Activated T-helper 1 cell treated with anti-CD3 and anti-CD28 coated beads, Interleukin-2, amount 50 U/mL, for 16 hours (primary cell): ENCODE data around the gene SLC5A4.

ENCODE experiments used
- DNase-seq, 2 donors: peaks; one replicate each; pipeline ENCODE4 v3.0.0-alpha.2; 2020; ENCODE audit warnings: low read depth in 1 of 2, low spot score in 1 of 2

Gene SLC5A4

DNA sequence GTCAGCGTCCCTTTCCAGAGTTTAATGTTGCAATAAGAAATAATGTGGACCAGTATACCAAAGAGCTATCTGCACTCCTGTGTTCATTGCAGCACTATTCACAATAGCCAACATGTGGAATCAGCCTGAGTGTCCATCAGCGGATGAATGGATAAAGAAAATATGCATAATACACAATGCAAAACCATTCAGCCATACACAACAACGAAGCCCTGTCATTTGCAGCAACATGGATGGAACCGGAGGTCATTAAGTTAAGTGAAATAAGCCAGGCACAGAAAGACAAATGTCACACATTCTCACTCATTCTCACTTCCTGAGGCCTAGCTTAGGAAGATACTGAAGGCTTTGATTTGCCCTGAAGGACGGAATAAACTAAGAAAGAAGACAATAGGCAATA lies 22.1 kb downstream of the SLC5A4 start:
- DNase-seq = no peak

DNA sequence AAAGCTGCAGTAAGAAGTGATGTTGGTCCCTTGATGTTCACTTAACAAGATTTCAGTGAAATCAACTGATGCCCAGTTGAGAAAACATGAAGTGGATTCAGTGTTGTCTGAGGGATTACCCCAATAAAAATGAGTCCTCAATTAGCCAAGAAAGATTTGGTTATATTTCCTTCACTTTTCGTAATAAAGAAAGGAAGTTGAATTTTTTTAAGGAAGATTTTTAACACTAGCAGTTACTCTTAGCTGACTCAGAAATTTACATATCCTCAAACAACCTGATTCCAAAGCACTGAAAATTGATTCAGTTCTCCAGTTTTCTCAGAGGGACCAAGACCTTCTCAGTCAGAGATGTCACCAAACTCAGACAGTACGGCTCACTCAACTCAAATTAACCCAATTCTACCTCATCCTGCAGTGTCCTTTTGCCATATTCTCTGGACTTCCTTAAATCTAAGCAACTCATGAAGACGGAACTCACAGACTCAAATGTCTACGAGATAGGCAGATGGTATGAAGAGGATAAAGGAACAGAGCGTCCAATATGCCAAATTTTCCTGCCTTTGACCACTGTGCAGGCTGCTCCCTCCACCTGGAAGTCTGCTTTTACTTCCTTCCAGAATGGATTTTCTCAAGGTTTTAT lies 22.8 kb downstream of the SLC5A4 start:
- no peak for DNase-seq

DNA sequence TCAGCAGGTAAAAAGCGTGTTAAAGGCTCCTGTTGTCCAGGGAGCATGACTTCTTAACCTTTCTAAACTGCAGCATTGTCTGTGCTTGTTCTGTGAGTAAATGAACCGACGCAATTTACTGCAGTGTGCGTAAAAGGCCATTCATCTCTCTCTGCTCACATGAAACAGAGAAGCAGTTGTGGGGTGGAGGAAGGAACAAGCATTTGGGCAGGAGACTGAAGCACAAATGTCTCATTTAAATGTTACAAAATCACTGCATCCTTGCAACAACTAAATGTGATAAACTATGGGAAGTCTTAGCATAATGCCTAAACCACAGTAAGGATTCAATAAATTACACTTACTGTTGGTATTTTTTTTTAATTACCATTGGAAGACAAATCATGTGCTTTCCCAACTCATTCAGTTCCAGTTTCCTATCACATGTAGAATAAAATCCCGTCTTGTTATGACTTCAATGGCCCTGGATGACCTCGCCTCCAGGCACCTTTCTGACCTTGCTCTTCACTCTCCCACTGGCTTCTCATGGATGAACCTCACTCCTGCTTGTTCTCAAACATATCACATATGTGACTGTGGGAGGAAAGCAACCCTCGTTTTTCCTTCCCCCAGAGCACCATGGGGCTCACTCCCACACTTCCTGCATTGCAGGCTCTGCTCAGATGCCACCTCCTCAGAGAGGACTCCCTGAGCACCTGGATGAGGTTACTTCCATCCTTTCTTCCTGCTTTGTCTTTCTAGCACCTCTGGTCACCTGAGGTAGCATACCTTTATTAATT lies 28.6 kb downstream of the SLC5A4 start:
- no peak for DNase-seq

DNA sequence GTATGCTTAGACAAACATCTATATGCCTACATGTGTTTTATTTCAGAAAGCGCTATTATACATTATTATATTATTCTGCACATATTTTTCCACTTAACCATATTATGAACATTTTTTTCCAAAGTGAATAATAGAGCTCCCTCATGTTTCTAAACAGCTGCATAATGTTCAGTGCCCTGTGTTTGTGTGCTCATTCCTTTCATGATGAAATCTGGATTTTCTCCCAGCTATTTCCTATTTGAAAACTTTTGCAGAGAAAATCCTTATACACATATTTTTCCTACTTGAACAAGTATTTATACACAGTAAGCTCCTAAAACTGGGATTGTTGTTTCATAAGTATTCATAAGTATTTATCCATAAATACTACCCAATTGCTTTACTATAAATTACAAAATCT lies 32.2 kb downstream of the SLC5A4 start:
- DNase-seq = no peak

DNA sequence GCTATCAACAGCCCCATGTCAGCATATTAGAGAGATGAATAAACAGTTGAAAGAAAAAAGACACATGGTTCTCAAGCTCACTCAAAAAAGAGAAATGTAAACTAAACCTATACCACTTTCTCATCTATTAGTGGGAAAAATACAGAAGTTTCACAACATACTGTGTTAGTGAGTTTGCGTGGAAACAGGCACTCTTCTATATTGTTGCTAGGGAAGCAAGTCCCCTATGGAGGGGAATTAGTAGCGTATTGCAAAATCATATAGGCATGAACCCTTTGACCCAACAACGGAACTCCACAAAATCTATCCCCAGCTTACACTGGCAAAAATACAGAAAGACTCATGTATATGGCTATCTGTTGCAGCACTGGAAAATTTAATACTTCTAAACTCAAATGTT lies 36.1 kb downstream of the SLC5A4 start:
- DNase-seq = no peak

DNA sequence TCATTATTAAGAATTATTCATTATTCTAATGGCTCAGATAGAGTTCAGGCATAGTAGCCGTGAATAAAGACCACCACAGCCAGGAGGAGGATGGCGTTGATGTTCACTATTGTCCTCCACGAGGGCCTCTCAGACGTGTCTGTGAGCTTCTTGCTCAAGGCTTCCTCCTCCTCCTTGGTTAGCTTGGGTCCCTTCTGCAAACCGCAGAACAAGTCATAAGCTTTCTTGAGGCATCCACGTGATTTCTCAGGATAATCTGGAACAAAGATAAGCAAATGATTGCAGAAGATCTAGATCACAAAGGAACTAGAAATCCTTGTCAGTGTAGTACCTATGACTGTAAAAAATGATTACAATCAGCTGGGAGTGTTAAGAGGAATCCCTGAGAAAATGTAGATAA lies 36.7 kb downstream of the SLC5A4 start:
- no peak for DNase-seq

DNA sequence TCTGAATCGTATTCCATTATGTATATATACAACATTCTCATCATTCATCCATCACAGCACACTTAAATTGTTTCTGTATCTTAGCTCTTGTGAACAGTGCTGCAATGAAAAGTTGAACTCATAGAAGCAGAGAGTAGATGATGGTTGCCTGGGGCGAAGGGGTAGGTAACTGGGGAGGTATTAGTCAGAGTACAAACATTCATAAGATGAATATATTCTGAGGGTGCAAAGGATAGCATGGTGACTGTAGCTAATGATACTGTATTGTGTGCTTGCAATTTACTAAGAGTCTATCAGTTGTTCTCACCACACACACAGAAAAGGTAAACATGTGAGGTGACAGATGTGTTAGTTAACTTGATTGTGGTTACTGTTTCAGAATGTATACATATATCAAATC lies 37.7 kb downstream of the SLC5A4 start:
- DNase-seq = no peak

DNA sequence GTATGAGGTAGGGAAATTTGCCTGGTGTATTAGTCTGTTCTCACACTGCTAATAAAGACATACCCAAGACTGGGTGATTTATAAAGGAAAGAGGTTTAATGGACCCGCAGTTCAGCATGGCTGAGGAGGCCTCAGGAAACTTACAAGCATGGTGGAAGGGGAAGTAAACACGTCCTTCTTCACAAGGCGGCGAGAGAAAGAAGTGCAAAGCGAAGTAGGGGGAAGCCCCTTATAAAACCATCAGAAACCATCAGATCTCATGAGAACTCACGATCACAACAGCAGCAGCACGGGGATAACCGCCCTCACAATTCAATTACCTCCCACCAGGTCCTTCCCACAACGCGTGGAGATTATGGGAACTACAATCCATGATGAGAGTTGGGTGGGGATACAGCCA lies 38.2 kb downstream of the SLC5A4 start:
- no peak for DNase-seq

DNA sequence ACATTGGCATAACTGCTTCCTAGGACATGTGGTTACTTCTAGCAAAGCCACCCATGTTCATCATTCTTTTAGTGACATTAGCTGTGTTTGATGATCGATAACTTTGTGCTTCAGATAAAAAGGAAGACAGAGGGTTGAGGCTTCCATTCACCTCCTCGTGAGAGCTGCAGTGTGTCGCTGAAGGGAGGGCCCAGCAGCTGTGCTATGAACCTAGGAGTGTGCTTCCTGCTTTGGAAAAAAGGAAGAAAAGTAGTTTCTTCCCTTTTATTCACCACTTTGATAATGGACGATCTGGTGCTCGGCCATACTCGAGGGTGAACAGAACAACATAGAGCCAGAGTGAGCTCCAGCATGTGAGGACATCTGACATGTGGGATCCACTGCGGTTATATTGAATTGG lies 44.1 kb downstream of the SLC5A4 start:
- no peak for DNase-seq

DNA sequence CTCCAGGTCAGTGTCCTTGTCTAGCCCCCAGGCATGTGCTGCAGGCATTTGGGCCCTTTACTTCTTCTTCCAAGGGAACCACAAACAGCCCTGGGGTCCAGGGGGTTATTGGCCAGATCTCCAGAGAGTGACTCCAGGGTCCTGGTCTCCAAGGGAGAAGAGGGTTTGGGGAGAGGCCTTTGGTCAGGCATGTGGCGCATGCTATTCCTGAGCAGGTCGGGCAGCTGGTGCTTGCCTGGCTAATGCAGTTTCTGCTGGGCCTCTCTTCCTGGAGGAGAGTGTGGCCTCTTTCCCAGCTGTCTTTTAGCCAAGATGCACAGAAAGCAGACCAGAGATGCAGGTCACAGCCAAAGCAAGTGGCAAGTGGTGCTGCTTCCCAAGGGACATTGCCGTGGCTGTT lies 46.5 kb downstream of the SLC5A4 start:
- DNase-seq = no peak

DNA sequence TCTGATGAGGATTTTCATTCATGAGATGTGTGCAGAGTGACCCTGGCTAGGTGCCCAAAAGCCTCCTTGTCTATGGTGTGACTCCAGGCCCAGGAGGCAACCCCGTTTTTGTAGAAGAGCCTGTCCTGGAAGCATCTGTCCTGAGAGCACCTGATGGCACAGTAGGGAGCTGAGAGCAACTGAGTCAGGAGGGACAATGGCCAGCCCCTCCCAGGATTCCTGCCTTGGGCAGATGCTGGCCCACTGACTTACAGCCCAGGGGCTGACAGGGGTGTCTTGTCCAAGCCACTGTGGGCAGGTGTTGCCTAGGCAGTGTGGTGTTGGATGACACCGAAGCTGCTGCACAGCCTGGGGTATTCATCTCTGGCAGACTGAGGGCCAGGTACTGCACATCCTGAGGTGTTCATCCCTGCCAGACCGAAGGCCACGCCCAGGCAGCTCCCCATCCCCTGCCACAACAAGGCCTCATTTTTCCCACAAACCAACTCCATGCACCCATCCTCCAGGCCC lies 47.1 kb downstream of the SLC5A4 start:
- no peak for DNase-seq

DNA sequence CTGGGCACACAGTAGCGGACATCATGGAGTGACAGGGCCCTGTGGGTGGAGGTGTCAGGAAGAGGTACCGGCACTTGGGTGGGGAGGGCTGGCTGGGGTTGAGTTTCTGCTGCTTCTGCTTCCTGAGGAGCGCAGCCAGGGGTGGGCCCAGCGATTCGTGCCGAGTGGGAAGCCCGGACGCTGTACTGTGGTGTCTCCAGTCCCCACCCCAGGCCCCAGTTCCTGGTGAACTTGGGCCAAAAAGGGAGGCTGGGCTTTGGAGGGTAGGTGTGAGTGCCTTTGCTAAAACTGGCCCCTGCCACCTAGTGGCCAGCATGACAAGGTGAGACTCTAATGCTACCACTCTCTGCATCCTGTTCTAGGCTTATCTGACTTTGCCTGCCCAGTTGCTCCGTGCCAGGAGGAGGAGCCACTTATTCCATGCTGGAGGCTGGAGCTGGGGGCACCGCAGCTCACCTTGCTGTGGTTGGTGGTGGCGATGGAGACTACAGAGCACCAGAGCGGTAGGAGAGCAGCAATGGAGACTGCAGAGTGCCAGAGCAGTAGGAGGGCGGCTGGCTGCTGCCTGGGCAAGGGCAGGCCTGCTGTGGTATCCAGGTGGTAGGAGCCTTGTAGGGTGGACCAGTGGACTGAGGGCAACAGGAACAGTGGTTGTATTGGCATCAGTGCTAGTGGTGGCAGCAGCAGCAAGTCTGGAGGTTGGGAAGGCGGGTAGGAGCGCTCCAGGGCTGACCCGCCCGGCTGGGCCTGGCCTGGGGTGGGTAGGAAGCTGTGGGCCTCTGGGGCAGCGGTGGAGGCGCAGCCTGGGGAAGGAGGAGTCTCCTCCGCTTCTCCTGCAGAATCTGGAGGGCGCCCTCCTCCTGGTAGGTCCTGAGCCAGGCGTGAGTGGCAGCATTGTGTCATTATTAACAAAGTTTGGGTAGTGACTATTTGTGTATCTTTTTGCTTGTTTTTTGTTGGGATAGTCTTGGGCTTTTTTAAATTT lies 48.1 kb downstream of the SLC5A4 start:
- no peak for DNase-seq

DNA sequence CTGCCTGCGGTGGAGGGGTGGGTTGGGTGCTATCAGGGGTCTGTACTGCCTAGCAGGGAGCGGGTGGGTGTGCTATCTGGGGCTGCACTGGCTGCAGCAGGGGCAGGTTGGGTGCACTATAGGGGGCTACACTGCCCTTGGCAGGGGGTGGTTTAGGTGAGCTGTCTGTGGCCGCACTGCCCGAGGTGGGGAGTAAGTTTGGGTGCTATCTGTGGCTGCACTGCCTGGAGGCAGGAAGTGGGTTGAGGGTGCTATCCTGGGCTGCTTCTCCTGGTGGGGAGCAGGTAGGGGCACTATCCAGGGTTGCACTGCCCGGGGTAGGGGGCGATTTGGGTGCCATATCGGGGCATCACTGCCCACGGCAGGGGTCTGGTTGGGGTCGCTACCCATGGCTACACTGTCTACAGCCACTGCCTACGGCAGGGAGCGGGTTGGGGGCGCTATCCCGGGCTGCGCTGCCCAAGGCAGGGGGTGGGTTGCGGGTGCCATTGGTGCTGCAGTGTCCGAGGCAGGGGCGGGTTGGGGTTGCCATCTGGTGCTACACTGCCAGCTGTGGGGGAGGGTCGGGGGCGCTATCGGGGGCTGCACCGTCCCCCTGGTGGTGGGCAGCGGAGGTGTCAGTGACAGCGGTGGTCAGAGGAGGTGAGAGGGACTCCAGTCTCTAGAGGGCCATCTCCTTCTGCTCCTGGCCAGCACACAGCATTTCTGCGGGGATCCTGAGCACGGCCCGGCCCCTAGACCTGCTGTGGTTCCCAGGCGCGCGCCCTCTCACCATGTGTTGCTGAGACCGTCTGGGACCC lies 49.0 kb downstream of the SLC5A4 start:
- no peak for DNase-seq

DNA sequence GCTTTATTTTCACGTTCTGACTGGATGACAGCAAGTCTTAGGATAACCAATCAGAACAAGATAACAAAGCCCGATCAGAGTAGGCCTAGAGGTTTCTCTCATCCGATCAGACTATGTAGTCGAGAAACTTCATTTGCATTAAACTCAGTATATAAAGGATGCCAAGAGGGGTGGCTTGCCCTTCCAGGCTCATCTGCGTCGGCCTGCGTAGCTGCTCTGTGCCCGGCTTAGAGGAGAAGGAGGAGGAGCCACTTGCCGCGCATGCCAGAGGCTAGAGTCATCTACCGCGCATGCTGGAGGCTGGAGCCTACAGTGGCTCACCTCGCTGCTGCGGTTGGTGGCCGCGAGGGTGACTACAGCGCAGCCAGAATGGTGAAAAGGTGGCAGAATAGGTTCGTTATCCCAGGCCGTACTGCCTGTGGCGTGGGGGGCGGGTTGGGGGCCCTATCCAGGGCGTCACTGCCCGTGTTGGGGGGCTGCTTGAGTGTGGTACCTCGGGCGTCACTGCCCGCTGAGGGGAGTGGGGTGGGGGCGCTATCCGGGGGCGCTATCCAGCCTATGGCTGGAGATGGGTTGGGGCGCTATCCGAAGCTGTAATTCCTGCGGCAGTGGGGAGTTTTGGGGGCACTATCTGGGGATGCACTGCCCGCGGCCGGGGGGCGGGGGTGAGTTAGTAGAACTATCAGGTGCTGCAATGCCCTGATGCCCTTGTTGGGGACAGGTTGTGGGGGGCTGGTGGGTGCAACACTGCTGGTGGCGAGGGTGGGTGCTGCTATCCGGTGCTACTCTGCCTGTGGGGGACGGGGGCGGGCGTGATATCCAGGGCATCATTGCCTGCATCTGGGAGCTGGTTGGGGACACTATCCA lies 50.1 kb downstream of the SLC5A4 start, which contains the start of gene RFPL2:
TSS of gene RFPL2 (minus strand) at position 218 of the 867 bp plus-strand sequence. CDS start 2,622 bp downstream, outside the sequence.
- no peak for DNase-seq

DNA sequence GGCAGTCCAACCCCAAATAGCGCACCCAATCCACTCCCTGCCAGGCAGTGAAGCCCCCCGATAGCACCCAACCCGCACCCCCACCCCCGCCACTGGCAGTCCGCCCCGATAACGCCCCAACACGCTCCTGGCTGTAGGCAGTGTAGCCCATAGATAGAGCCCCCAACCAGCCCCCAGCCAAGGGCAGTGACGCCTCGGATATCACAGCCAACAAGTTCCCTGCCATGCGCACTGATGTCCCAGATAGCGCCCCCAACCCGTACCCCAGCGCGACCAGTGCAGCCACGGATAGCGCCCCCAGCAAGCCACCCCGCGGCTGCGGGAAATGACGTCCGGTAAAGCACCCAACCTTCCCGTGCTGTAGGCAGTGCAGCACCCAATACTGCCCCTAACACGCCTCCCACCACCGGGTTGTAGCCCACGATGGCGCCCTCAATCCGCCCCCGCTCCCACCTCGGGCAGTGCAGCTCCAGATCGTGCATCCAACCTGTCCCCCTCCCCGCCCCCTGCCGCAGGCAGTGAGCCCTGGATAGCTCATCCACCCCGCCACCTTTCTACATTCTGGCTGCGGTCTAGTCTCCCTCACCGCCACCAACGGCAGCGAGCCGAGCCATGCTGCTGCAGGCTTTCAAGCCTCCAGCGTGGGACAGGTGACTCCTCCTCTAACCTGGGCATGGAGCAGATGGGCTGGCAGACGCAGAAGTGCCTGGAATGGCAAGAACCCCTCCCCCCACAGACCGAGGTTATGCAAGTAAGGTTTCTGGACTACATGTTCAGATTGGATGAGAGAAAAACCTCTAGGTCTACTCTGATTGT lies 50.9 kb downstream of the SLC5A4 start:
- DNase-seq = no peak

DNA sequence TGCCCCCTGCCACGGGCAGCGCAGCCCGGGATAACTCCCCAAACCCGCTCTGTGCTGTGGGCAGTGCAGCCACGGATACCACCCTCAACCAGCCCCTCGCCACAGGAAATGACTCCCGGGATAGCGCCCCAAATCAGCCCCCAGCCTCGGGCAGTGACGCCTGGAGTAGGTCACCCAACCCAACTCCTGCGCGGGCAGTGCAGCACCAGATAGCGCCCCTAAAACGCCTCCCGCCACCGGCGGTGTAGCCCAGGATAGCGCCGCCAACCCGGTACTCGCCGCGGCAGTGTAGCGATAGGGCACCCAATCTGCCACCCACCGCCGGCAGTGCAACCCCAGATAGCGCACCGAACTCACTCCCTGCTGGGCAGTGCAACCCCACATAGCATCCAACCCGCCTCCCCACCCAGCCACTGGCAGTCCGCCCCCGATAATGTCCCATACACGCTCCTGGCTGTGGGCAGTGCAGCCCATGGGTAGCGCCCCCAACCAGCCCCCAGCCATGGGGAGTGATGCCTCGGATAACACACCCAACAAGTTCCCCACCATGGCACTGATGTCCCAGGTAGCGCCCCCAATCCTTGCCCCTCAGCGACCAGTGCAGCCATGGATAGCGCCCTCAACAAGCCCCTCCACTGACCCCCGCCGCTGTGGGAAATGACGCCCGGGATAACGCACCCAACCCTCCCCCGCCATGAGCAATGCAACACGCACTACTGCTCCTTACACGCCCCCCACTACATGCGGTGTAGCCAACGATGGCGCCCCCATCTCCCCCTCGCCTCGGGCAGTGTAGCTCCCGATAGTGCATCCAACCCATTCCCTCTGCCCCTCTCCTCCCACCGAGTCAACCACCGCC lies 51.7 kb downstream of the SLC5A4 start:
- no peak for DNase-seq

DNA sequence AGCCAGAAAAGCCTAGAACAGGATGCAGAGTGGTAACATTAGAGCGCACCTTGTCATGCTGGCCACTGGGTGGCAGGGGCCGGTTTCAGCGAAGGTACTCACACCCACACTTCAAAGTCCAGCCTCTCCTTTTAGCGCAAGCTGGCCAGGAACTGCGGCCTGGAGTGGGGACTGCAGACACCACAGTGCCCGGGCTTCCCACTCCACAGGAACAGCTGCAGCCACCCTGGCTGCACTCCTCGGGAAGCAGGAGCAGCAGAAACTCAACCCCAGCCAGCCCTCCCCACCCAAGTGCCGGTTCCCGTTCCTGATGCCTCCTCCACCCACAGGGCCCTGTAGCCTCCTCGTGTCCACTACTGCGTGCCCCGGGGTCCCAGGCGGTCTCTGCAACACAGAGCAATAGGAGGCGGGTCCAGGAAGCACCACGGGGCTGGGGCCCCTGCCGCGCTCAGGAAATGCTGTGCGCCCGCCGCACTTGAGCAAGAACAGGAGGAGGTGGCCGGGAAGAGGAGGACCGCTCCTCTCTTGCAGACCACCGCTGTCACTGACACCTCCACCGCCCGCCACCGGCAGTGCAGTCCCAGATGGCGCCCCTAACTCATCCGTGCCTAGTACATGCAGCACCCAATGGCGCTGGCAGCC lies 52.5 kb downstream of the SLC5A4 start:
- no peak for DNase-seq
